Effector memory CD4-positive, alpha-beta T cell (primary cell): ENCODE data around the gene PRR12.

Experiments used
- DNase-seq, 3 donors: peaks; one replicate each; pipeline ENCODE4 v3.0.0-alpha.2; 2020
- H3K27ac ChIP-seq: 2 replicates; pipeline ENCODE4 v1.7.0; 2013; ENCODE audit warnings: mild to moderate bottlenecking, low read length, moderate library complexity; ENCODE audit not compliant: insufficient read depth, poor library complexity, severe bottlenecking
- H3K27me3 ChIP-seq: replicated peaks from 2 replicates; pipeline ENCODE4 v1.7.0; 2013; ENCODE audit warnings: mild to moderate bottlenecking, low read length; ENCODE audit not compliant: insufficient read depth, control insufficient read depth, poor library complexity, severe bottlenecking
- H3K36me3 ChIP-seq: 2 replicates; pipeline ENCODE4 v1.7.0; 2013; ENCODE audit warnings: mild to moderate bottlenecking, low read length, moderate library complexity; ENCODE audit not compliant: control insufficient read depth, insufficient read depth
- H3K4me1 ChIP-seq: 2 replicates; pipeline ENCODE4 v1.7.0; 2013; ENCODE audit warnings: low read length, mild to moderate bottlenecking; ENCODE audit not compliant: control insufficient read depth, insufficient read depth, poor library complexity, severe bottlenecking
- H3K4me3 ChIP-seq: 2 replicates; pipeline ENCODE4 v1.7.0; 2013; ENCODE audit warnings: low read length, low read depth, mild to moderate bottlenecking; ENCODE audit not compliant: insufficient read depth, poor library complexity, severe bottlenecking
- H3K9me3 ChIP-seq: 2 replicates; pipeline ENCODE4 v1.7.0; 2013; ENCODE audit warnings: mild to moderate bottlenecking, low read length, moderate library complexity; ENCODE audit not compliant: control insufficient read depth

Gene PRR12

GRCh38 chr19:49591731-49592485 is 926 bp downstream of the PRR12 start:
- H3K4me3 ChIP-seq: peak overlapping the region; percentile 92
- peak overlapping the region; percentile 75 for H3K27ac ChIP-seq
- H3K36me3 ChIP-seq: peaks cover 26% of the 10 kb centered on the region
- peak in 1 of 3 donors; percentile 40 for DNase-seq
- H3K4me1 ChIP-seq: peaks cover 21% of the 10 kb centered on the region
- H3K27me3 ChIP-seq: no peaks in the 10 kb centered on the region
- H3K9me3 ChIP-seq: no peaks in the 10 kb centered on the region

DNA sequence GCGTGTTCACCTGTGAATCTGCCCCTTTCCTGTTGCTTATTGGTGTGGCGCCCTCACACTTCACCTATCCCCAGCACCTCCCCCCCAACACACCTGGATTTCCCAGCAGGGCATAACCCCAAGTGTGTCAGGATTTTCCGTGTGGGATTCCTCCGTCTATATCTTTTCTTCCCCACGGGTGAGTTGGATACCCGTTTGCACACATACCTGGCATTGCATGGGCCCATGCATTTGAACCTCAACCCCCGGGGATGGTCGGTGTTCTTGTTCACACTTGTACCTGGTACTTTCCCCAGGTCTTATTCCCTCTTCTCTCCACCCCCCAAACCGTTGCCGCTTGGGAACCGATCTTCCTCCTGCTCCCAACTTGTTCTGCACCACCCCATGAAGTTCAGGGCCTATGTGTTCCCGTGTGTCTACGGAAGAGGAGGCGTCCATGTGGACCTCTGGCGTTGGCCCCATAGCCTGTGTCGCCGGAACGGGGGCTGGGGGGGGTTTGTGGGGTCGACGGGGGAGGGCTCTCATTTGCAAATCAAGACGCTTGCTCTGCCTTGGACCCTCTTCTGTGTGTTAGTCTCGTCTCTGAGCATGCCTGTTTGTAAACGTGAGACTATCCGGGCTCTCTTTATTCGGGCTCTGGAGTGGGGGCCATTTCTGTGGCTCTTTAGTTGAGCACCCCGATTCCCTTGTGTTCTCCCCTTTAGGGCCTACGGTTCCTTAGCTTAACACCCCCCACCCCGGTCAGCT is 1.7 kb downstream of the PRR12 start:
- H3K36me3 ChIP-seq: peaks cover 33% of the 10 kb centered on the region
- no peaks in the 10 kb centered on the region for H3K9me3 ChIP-seq
- no peaks in the 10 kb centered on the region for H3K27me3 ChIP-seq
- H3K27ac ChIP-seq: peak overlapping the region; percentile 75
- H3K4me3 ChIP-seq: peak overlapping the region; percentile 92
- no peak for DNase-seq
- peaks cover 21% of the 10 kb centered on the region for H3K4me1 ChIP-seq

DNA sequence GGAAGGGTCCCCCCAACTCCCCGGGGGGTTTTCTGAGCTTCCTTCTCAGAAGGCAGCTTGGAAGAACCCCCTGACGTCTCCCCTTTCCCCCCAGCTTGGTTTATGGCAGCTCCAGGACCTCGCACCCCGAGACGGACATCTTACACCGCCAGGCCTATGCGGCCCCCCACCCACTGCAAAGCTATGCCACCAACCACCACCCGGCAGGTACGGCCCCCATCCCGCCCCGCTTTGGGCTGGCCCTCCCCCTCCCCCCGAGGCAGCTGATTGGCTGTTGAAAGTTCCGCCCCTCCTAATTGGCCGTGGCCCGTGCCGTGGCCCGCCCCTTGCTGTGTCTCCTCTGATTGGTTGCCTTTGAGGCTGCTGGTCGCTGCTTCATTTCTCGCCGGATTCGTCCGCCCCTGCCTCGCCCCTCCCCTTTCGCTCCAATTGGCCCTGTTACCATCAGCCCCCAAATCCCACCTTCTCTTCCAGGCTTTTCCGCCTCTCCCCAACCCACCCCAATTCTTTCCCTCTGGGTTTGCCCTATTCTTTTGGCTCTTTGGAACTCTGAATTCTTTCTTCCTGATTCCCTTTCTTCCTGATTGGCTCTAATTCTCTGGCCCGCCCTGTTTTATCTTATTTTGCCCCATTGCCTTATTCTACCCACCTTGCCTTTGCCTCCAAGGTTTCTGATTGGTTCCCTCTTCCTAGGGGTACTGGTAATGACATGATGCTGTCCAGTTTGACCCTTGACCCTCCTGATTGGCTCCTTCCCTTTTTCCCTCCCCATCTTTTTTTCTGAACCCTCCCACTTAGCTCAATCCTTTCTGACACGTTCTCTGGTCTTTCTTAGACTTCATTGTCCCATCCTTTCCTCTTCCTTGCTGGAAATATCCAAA is 2.5 kb downstream of the PRR12 start:
- H3K36me3 ChIP-seq: peaks cover 38% of the 10 kb centered on the region
- H3K4me1 ChIP-seq: peaks cover 21% of the 10 kb centered on the region
- H3K4me3 ChIP-seq: peak overlapping the region; percentile 92
- H3K27me3 ChIP-seq: no peaks in the 10 kb centered on the region
- peak overlapping the region; percentile 75 for H3K27ac ChIP-seq
- H3K9me3 ChIP-seq: no peaks in the 10 kb centered on the region
- peak; percentile 82 to 89 (median 86) for DNase-seq

- peaks cover 47% of the 10 kb centered on the region for H3K36me3 ChIP-seq
- H3K27me3 ChIP-seq: no peaks in the 10 kb centered on the region
- H3K4me1 ChIP-seq: peaks cover 21% of the 10 kb centered on the region
- no peak for DNase-seq
- H3K9me3 ChIP-seq: no peaks in the 10 kb centered on the region
- no peak overlapping the region for H3K27ac ChIP-seq
- H3K4me3 ChIP-seq: no peak overlapping the region
Measured at GRCh38 chr19:49594157-49594992, 3.4 kb downstream of the PRR12 start.

- H3K27me3 ChIP-seq: no peaks in the 10 kb centered on the region
- DNase-seq: no peak
- no peak overlapping the region for H3K4me3 ChIP-seq
- H3K27ac ChIP-seq: no peak overlapping the region
- peaks cover 19% of the 10 kb centered on the region for H3K4me1 ChIP-seq
- H3K9me3 ChIP-seq: no peaks in the 10 kb centered on the region
- peaks cover 55% of the 10 kb centered on the region for H3K36me3 ChIP-seq
Measured at GRCh38 chr19:49594993-49595818, 4.2 kb downstream of the PRR12 start.

DNA sequence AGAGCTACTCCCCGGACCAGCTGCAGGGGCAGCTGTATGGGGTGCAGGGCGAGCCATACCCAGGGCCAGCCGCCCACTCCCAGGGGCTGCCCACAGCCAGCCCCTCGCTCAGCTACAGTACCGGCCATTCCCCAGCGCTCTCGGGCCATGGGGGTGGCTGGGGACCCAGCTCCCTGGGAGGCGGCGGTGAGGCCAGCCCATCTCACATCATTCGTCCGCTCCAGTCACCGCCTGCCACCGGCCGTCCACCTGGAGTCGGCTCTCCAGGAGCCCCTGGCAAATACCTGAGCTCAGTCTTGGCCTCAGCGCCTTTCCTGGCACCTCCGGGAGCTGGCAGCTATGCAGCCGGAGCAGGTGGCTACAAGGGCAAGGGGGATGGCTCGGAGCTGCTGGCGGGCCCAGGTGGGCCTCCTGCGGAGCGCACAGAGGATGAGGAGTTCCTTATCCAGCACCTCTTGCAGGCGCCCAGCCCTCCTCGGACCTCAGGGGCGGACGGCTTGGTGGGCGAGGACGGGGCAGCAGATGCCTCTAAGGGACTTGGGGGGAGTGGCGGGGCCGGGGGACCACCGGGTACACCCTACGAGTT is 4.9 kb downstream of the PRR12 start:
- Histone ChIP-seq H3K4me1 (peaks cover 15% of the 10 kb centered on the region), H3K27ac (no peak overlapping the region), H3K36me3 (peaks cover 59% of the 10 kb centered on the region), H3K9me3 (no peaks in the 10 kb centered on the region), H3K27me3 (no peaks in the 10 kb centered on the region), H3K4me3 (no peak overlapping the region)
- no peak for DNase-seq

DNA sequence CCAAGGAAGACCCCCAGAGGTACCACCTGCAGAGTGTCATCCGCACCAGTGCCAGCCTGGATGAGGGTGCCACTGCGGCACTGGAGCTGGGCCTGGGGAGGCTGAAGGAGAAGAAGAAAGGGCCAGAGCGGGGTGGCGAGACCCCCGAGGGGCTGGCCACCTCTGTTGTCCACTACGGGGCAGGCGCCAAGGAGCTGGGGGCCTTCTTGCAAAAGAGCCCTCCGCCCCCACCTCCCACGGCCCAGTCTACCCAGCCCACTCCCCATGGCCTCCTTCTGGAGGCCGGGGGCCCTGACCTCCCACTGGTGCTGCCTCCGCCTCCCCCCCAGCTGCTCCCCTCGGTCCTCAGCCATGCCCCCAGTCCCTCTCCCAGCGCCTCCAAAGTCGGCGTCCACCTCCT is 5.4 kb downstream of the PRR12 start:
- Histone ChIP-seq H3K36me3 (peaks cover 63% of the 10 kb centered on the region), H3K4me1 (peaks cover 15% of the 10 kb centered on the region), H3K27ac (no peak overlapping the region), H3K9me3 (no peaks in the 10 kb centered on the region), H3K27me3 (no peaks in the 10 kb centered on the region), H3K4me3 (no peak overlapping the region)
- DNase-seq: no peak

- peaks cover 70% of the 10 kb centered on the region for H3K36me3 ChIP-seq
Measured at GRCh38 chr19:49596954-49597702, 6.1 kb downstream of the PRR12 start.

More at GRCh38 chr19:49596954-49597702, 6.1 kb downstream of the PRR12 start:
- H3K4me3 ChIP-seq: no peak overlapping the region
- H3K27me3 ChIP-seq: no peaks in the 10 kb centered on the region
- peaks cover 12% of the 10 kb centered on the region for H3K4me1 ChIP-seq
- no peak for DNase-seq
- H3K27ac ChIP-seq: no peak overlapping the region
- H3K9me3 ChIP-seq: no peaks in the 10 kb centered on the region
